Measurements from ENCODE around the gene SLC48A1. TPM values are rescaled to one million over a fixed set of nuclear protein-coding genes. Genes with fewer than 3 reads are reported as not detected.

Gene SLC48A1
- total RNA-seq, 2 experiments from 2014 or later: 13.9 to 18.5 TPM

DNA sequence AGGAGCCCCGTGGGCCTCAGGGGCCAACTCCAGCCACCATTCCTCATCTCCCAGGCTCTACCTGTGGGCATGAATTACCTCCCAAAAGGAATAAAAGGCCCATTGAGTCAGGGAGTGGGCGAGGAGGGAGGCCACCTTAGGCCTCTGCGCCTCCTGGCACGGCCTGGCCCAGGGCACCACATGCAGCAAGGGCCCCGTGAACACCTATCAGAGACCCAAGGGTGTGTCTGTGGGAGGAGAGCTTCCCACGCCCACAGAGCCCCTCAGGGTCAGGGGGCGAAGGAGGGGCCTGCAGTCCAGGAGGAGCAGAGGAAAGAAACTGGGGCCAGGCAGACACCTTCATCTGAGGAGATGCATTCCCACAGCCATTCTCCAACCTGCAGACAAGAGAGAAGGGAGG is 26.5 kb upstream of the SLC48A1 start:
- peaks cover 10% of the 10 kb centered on the region for H3K4me1 Mint-ChIP-seq
- ATAC-seq: no peak
- CTCF ChIA-PET: interaction anchor here (1.5 to 26.5 kb wide), 5 partner anchors 11 to 92 kb away, joined by 5 to 954 read pairs (median 8); partner anchors contain the start of genes RAPGEF3 and SLC48A1
- no peak overlapping the region for H3K4me3 Mint-ChIP-seq
- no peaks in the 10 kb centered on the region for H3K9me3 Mint-ChIP-seq (ENCODE audit: low read depth)
- no peak for DNase-seq
- H3K36me3 Mint-ChIP-seq: no peaks in the 10 kb centered on the region
- peaks cover 26% of the 10 kb centered on the region for H3K27me3 Mint-ChIP-seq
- H3K27ac Mint-ChIP-seq: no peak overlapping the region

DNA sequence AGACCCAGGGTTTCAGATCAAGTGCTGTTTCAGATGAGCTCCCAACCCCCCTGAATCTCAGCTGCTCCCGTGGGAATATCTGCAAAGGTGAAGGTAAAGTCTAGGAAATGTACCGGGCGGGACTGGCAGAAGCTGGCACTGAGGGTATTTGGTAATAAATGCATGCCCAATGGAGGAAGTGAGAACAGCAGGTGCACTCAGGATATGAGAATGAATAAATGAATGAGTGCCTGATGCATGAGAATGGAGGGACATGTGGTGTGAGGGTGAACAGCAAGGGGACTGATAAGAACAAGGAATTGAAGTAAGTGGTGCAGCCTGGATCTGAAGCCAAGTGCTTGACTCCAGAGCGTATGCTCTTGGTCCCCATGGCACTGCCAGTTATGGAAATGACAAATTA is 25.9 kb upstream of the SLC48A1 start:
- Mint-ChIP-seq H3K27ac (no peak overlapping the region), H3K4me1 (peaks cover 5% of the 10 kb centered on the region), H3K9me3 (ENCODE audit: low read depth) (no peaks in the 10 kb centered on the region), H3K36me3 (no peaks in the 10 kb centered on the region), H3K27me3 (peaks cover 26% of the 10 kb centered on the region), H3K4me3 (no peak overlapping the region)
- DNase-seq (no peak), ATAC-seq (no peak)
- CTCF ChIA-PET: interaction anchor here (1.5 to 26.5 kb wide), 5 partner anchors 11 to 91 kb away, joined by 5 to 954 read pairs (median 8); partner anchors contain the start of genes RAPGEF3 and SLC48A1

DNA sequence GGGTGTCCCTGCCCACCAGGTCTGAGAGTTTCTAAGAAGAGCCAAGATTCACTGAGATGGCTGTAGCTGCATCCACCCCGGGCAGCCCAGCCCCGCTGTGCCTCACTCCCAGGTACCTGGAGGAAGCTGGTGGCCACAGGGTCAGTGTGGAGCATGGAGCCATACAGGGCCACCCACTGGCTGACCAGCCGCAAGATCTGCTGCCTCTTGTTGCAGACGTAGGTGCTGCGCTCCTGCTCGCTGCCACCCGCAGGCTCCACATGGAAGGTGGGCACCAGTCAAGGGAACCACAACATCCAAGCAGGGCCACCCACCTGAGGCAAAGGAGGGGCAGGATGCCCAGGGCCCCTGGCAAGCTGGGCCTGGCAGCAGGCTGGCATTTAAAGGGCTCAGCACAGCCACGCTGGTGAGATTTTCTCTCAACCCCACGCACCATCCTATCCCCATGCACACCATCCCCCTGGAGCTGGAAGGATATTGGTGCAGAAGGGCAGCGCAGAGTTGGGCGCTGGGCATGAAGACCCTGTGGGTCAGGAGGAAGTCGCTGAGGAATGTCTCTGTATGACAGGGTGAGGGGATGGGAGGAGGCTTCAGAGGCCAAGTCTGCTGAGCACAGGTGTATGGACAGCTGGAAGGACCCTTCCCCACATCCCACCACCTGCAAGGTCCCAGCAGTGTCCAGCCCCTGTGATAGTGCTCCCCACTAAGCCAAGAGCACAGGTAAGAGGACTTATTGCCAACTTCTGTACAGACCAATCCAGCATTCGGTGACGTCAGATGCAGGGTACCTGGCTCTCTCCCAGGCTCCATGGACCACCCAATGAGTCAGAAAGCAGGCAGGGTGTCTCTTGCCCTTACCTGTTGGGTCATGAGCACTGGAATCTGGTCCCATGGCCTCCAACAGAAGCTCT is 25.2 kb upstream of the SLC48A1 start:
- DNase-seq: no peak
- Mint-ChIP-seq H3K4me3 (no peak overlapping the region), H3K36me3 (no peaks in the 10 kb centered on the region), H3K9me3 (ENCODE audit: low read depth) (no peaks in the 10 kb centered on the region), H3K4me1 (no peaks in the 10 kb centered on the region), H3K27me3 (peaks cover 26% of the 10 kb centered on the region), H3K27ac (no peak overlapping the region)
- CTCF ChIA-PET: interaction anchor here (1.5 to 26.5 kb wide), 5 partner anchors 10 to 90 kb away, joined by 5 to 954 read pairs (median 8); partner anchors contain the start of genes RAPGEF3 and SLC48A1
- ATAC-seq: no peak

DNA sequence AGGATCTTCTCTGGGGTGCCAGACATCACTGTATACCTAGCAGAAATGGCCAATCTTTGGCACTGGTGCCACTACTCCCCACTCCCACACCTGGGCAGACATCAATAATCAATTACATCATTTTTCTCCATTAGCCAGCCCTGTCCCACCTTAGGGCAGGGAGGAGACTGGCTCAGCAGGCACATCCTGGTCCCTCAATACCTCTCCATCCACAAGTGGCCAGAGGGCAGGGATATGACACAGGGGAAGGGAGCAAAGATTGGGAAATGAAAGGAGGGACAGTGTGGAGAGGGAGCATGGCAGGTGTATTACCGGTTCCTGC is 24.6 kb upstream of the SLC48A1 start:
- Mint-ChIP-seq H3K36me3 (no peaks in the 10 kb centered on the region), H3K27me3 (peaks cover 26% of the 10 kb centered on the region), H3K4me1 (no peaks in the 10 kb centered on the region), H3K27ac (no peak overlapping the region), H3K9me3 (ENCODE audit: low read depth) (no peaks in the 10 kb centered on the region), H3K4me3 (no peak overlapping the region)
- CTCF ChIA-PET: interaction anchor here (2.8 to 26.5 kb wide), 3 partner anchors 9 to 90 kb away, joined by 8 to 954 read pairs (median 309); partner anchors contain the start of genes RAPGEF3 and SLC48A1
- DNase-seq (no peak), ATAC-seq (no peak)

DNA sequence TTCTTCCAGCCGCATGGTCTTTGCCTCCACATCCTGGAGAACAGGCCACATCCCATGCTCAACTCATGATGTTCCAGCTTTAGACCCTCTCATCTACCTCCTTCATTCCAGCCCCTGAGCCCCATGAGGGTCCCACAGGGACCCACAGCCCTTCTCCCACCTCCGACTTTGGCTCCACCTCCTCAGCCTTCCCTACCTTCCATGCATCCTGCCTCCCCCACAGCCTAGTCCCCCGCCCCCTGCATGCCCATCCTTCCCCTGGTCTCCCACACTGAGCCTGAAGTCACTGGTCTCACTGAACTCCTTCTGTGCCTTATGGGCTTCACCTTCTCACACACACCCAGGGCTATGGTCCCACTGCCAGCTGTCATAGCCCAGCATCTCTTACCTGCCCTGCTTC is 24.1 kb upstream of the SLC48A1 start:
- DNase-seq (no peak), ATAC-seq (no peak)
- CTCF ChIA-PET: interaction anchor here (1.4 to 26.5 kb wide), 4 partner anchors 9 to 90 kb away, joined by 4 to 954 read pairs (median 158); partner anchors contain the start of genes RAPGEF3 and SLC48A1
- Mint-ChIP-seq H3K36me3 (no peaks in the 10 kb centered on the region), H3K4me3 (no peak overlapping the region), H3K9me3 (ENCODE audit: low read depth) (no peaks in the 10 kb centered on the region), H3K4me1 (peaks cover 1% of the 10 kb centered on the region), H3K27me3 (peaks cover 23% of the 10 kb centered on the region), H3K27ac (no peak overlapping the region)

DNA sequence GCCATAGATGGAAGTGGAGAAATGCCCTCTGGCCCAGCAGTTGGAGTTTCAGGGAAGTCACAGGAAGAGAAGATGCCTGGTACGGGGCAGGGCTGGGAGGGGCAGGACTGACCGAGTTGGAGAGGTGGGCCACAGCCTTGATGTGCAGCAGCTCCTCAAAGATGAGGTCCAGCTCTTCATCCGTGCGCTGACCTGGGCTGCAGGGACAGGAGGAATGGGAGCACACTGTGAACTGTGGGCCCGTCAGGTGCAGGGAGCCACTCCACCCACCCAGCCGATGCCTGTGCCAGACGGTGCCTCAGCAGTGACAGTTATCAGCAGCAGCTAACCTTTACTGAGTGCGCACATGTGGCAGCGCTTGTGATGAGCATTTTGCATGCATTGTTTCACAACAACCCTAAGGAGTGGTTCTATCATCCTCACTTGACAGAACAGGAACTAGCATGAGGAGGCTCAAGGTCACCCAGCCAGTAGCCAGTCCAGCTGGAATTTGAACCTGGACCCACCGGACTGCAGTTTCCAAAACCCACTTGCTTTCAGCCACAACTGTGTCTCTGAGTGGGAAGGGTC is 22.7 kb upstream of the SLC48A1 start:
- CTCF ChIA-PET: interaction anchor here (1.4 to 26.5 kb wide), 2 partner anchors 24 to 89 kb away, joined by 4 to 954 read pairs; partner anchors contain the start of gene SLC48A1
- Mint-ChIP-seq H3K36me3 (no peaks in the 10 kb centered on the region), H3K9me3 (ENCODE audit: low read depth) (no peaks in the 10 kb centered on the region), H3K27me3 (peaks cover 9% of the 10 kb centered on the region), H3K27ac (no peak overlapping the region), H3K4me3 (no peak overlapping the region), H3K4me1 (peaks cover 13% of the 10 kb centered on the region)
- ATAC-seq: no peak
- DNase-seq: no peak

DNA sequence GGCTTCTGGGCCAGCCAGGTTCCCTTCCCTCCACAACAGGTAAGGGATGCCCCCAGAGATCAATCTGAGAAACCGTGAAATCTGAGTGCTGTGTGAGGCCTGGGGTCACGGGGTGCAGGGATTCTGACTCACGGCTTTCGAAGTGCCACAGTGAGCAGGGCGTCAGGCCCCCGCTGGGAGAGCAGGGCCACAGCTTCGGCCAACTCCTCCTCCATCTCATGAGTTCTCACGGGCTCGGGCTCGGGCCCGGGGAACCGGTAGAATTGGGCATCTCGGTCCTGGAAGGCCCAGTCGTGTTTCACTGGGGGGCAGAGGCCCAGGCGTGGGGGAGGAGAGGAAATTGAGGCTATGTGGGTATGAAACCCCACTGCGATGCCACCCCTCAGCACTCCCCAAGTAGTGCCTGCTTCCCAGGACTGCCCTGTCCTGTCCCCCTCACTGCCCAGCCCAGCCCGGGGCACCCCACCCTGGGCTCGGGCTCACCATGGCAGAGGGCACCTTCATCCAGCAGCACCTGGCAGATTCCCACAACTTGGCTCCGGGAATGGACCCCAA is 22.0 kb upstream of the SLC48A1 start:
- H3K27me3 Mint-ChIP-seq: peaks cover 5% of the 10 kb centered on the region
- H3K27ac Mint-ChIP-seq: no peak overlapping the region
- no peak for DNase-seq
- no peak overlapping the region for H3K4me3 Mint-ChIP-seq
- H3K4me1 Mint-ChIP-seq: peaks cover 20% of the 10 kb centered on the region
- CTCF ChIA-PET: interaction anchor here (12.9 to 26.5 kb wide), 2 partner anchors 7 to 23 kb away, joined by 309 to 954 read pairs; partner anchors contain the start of gene SLC48A1
- H3K36me3 Mint-ChIP-seq: no peaks in the 10 kb centered on the region
- H3K9me3 Mint-ChIP-seq (ENCODE audit: low read depth): no peaks in the 10 kb centered on the region
- ATAC-seq: no peak

DNA sequence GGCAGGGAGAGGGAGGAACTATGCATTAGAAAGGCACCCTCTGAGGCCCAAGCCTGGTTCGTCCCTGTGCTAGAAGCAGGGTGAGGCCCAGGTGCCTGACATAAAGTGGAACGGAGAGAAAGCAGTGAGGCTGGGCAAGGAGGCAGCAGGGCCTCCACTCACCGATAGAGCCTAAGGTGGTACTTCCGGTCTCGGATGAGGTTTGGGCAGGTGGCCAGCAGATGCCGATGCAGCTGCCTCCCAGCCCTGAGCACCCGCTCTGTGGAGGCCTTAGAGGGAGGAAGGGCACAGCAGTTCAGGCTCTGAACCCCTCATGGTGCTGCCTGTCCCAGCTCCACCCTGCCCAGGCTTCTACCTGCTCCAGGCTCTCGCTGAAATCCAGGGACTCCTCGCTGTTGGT is 21.5 kb upstream of the SLC48A1 start:
- Mint-ChIP-seq H3K4me3 (no peak overlapping the region), H3K9me3 (ENCODE audit: low read depth) (no peaks in the 10 kb centered on the region), H3K36me3 (no peaks in the 10 kb centered on the region), H3K27ac (no peak overlapping the region), H3K4me1 (peaks cover 24% of the 10 kb centered on the region), H3K27me3 (peaks cover 1% of the 10 kb centered on the region)
- no peak for ATAC-seq
- DNase-seq: no peak
- CTCF ChIA-PET: interaction anchor here (1.0 to 26.5 kb wide), 3 partner anchors 7 to 91 kb away, joined by 3 to 954 read pairs (median 309); partner anchors contain the start of gene SLC48A1

DNA sequence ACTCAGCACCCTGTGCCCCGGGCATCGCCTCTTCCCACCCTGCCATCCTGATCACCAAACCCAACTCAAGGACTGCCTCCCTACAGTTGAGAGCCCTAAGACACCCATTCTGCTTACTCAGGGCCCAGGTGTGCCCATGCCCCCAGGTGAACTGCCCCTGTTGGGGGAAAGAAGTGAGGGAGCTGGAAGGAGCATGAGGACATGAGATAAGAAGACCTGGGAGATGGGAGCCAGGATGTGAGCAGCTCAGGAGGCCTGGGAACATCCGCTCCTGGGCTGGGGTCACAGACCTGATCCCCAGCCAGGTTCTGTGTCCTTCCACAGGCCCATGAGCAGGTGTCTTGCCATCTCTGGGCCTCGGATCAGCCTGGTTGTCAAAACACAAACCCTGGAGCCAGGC is 20.9 kb upstream of the SLC48A1 start:
- H3K9me3 Mint-ChIP-seq (ENCODE audit: low read depth): no peaks in the 10 kb centered on the region
- H3K27ac Mint-ChIP-seq: no peak overlapping the region

DNA sequence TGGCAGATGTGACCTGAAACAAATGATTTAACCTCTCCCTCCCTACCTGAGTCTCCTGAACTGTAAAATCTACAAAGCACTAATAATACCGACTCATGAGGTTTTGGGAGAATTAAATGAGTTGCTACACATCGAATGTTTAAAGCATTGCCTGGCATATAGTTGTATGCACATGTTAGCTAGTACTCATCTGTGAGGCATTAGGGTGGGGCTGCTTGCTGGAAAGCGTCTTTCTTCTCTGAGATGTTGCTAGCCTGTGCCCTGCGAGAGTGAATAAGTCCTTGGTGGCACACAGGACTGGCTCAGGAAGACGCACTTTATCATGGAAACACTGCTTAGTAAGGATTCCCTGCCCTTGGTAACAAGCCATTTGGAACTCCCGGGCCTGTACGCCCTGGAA is 20.5 kb upstream of the SLC48A1 start:
- CTCF ChIA-PET: interaction anchor here (0.6 to 26.5 kb wide), 4 partner anchors 8 to 90 kb away, joined by 3 to 954 read pairs (median 156); partner anchors contain the start of gene SLC48A1
- H3K27ac Mint-ChIP-seq: no peak overlapping the region
- no peak overlapping the region for H3K4me3 Mint-ChIP-seq
- peaks cover 31% of the 10 kb centered on the region for H3K4me1 Mint-ChIP-seq
- no peaks in the 10 kb centered on the region for H3K36me3 Mint-ChIP-seq
- DNase-seq: no peak
- no peak for ATAC-seq
- H3K9me3 Mint-ChIP-seq (ENCODE audit: low read depth): no peaks in the 10 kb centered on the region
- H3K27me3 Mint-ChIP-seq: no peaks in the 10 kb centered on the region

More for the DNA sequence above, 20.9 kb upstream of the SLC48A1 start:
- H3K27me3 Mint-ChIP-seq: no peaks in the 10 kb centered on the region
- CTCF ChIA-PET: interaction anchor here (1.0 to 26.5 kb wide), 3 partner anchors 8 to 90 kb away, joined by 3 to 954 read pairs (median 309); partner anchors contain the start of gene SLC48A1
- H3K36me3 Mint-ChIP-seq: no peaks in the 10 kb centered on the region
- H3K4me1 Mint-ChIP-seq: peaks cover 27% of the 10 kb centered on the region
- DNase-seq (no peak), ATAC-seq (no peak)
- no peak overlapping the region for H3K4me3 Mint-ChIP-seq

DNA sequence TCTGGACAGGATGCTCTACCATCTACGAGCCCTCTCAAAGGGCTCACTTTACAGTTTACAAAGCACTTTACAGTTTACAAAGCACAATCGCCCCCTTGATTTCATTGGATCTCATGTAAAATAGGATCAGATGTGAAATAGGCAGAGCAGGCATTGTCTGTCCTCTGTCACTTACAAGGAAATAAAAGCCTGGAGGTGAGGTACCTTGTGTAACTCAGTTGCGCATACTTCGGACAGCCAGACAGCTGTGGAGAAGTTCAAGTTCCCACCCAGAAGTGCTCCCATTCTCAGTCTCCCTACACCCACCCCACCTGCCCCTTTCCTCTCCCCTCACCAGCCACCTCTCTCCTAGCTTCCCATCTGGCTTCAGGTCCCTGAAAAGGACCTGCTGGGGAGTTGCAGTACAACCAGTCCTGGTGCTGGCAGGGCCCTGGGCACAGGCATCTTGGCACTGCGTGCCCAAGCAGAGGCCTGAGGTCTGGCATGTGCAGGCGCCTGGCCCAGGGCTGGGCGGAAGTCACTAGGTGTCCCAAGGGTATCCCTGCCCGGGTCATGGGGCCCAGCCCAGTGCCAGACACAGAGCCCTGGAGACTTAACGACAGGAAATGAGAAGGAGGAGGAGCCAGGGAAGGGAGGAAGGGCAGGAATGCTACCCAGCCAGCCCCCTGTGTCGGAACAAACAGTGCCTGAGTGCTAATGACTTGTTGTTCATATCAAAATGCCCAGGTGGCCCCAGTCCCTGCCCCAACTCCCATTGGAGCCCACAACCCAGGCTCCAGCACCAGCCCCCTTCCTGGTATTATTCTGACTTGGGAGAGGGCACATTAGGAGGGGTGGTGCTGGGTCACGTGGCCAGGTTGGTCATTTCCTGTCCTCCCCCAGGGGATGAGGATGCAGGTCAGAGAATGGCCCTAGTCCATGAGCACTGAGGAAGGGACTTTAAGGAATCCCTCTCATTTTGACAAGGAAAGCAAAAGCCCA is 19.7 kb upstream of the SLC48A1 start:
- H3K4me1 Mint-ChIP-seq: peaks cover 34% of the 10 kb centered on the region
- H3K4me3 Mint-ChIP-seq: no peak overlapping the region
- H3K9me3 Mint-ChIP-seq (ENCODE audit: low read depth): no peaks in the 10 kb centered on the region
- H3K27me3 Mint-ChIP-seq: no peaks in the 10 kb centered on the region
- no peaks in the 10 kb centered on the region for H3K36me3 Mint-ChIP-seq
- H3K27ac Mint-ChIP-seq: no peak overlapping the region
- ATAC-seq (no peak), DNase-seq (no peak)
- CTCF ChIA-PET: interaction anchor here (0.6 to 26.5 kb wide), 5 partner anchors 9 to 65 kb away, joined by 3 to 954 read pairs (median 91); partner anchors contain the start of gene SLC48A1

DNA sequence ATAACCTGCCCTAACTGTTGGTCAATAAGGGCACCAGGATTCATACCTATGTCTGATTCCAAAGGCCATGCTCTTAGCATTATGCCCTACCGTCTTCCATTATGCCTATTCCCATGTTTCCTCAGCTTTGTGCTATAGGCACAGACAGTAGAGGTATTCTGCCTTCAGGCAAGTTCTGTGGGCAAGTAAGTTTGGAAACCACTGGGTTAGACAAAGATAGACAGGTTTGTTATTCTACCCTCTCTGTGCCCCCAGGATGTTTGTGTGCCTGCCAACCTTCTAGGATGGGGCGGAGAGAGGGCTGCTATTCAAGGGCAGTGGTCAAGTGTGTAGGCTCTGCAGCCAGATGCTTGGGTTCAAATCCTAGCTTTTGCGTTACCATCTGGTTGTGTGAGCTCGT is 18.9 kb upstream of the SLC48A1 start:
- Mint-ChIP-seq H3K9me3 (ENCODE audit: low read depth) (no peaks in the 10 kb centered on the region), H3K4me3 (no peak overlapping the region), H3K4me1 (peaks cover 34% of the 10 kb centered on the region), H3K27me3 (no peaks in the 10 kb centered on the region), H3K27ac (no peak overlapping the region), H3K36me3 (no peaks in the 10 kb centered on the region)
- CTCF ChIA-PET: interaction anchor here (0.9 to 26.5 kb wide), 6 partner anchors 9 to 84 kb away, joined by 3 to 954 read pairs (median 52); partner anchors contain the start of gene SLC48A1
- ATAC-seq: no peak
- no peak for DNase-seq
